ENCODE results near the gene HTR4.

DNA sequence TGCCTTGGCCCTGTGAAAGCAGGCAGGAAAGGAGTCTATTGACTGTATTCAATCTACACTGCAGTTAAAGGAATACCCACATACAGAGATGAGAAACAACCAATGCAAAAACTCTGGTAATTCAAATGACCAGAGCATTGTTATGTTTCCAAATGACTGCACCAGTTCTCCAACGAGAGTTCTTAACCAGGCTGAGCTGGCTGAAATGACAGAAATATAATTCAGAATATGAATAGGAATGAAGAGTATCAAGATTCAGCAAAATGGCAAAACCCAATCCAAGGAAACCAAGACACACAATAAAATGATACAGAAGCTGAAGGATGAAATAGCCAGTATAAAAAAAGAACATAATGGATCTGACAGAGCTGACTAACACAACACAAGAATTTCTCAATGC lies 119.1 kb downstream of the HTR4 start:
- TF ChIP-seq ARNT (IDR thresholded peaks at IDR 0.05) (no peak), SUZ12 (IDR thresholded peaks at IDR 0.05) (no peak), SP1 (IDR thresholded peaks at IDR 0.05) (no peak)

Measured in HEK293T (cell line).